NCI-H187 treated with DMSO at 0.1 percent for 48 hours (cell line): ENCODE measurements around the gene ANKRD13B.
"Not testable (repeated sequence)": the region's sequence is repeated elsewhere in the genome, so short reads cannot be mapped to it uniquely, and the experiment has no call there.

Source experiments
- DNase-seq: peaks from one replicate; lab custom pipeline; 2025; lab: John Stamatoyannopoulos, UW

The ANKRD13B gene

DNA sequence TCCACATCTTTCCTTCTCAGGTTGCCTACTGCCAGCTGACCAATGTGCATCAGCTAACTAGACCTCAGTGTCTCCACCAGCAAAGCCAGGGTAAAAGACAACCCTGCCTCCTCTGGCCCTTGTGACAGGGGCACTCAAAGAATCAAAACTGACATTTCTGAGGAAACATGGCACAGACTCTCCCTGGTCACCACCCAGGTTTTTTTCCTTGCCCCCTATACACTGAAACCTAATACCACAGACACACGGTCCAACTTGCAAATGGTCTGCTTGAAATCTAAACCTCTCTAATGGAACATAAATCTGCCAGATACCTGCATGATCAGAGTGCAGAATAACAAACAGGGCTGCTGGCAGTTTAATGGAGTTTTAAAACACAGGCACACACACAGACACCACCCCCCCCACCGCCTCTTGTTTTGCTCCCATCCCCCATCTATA is 49.3 kb downstream of the ANKRD13B start:
- no peak for DNase-seq

DNA sequence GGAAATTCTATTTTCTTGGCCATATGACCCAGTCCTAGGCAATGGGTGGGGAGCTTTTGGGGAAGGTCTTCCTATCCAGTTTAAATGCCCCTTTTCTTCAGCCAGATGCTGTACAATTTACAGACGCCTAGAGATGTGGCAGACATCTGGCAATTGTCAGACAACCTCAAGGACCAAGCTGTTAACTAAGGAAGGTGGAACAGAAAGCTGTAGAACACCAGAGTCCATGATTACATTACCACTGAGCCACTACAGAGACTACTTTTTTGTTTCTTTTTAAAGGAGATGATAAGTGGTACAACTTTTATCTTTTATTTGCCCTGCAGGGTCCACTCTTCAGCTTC is 50.9 kb downstream of the ANKRD13B start:
- DNase-seq: no peak

DNA sequence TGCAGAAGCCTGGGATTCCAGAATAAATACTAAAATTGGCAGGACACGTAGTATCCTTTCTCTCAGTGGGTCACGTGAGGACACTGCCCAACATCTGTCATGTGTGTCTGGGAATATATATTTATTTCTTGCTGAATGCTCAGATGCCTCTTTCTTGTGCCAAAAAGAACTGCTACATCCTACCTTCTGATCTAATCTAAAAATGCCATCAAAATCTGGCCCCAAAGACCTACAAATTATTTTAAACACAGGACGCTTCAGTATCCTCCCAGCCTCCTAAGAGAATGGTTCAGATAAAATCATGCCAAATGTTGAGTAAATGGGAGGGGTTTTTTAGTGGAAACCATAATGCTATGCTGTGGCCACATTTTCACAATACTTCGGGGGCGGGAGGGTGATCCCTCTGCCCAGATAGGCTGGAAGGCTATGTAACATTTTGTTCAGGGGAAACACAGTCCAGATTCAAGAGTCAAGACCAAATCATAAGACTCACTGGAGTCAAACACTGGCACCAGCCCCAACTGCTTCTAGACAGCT is 52.7 kb downstream of the ANKRD13B start:
- DNase-seq: no peak

DNA sequence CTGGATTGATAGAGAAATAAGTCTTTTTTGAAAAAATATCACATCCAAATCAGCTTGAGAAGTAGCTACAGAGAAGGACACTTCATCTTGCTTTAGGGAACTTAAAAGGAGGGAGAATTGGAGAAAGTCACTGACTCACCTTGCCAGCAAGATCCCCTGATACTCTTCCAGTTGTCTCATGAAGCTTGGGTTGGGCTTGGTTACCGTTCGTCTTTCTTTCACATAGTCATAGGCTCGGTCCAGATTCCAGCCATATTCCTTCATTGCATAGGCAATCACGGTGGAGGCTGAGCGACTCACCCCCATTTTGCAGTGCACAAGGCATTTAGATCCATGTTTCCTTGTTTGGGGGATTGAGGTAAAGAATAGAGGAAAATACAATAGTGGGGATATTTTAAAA is 55.1 kb downstream of the ANKRD13B start:
- no peak for DNase-seq

DNA sequence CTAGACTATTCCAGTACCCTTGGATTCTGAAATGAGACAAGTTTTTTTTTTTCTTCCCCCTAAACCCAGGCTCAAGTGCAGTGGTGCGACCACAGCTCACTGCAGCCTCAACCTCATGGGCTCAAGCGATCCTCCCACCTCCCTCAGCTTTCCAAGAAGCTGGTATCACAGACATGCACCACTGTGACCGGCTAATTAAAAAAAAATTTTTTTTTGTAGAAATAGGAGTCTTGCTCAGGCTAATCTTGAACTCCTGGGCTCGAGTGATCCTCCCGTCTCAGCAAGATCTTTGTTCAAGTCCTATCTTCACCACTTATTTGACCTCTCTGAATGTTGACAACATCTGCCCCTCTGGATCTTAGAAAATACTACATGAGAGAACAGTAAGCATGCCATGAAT is 56.4 kb downstream of the ANKRD13B start:
- DNase-seq: no peak

DNA sequence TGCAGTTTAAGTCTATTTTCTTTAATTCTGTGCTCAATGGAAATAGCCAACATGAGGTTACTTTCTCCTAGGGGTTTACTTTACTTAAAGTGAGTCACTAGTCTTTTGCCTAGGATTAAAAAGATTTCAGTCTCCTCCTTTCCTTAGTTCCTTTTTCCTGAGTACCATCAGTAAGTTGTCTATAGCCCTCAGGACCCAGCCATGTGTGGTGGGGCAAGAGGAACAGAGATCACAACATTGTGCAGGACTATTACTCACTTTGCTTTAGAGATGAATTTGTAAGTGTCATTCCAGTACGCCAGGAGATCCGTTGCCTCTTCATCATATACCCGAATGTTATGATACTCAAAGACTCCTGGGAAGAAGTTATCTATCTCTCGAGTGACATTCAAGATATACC is 57.5 kb downstream of the ANKRD13B start:
- DNase-seq: no peak

DNA sequence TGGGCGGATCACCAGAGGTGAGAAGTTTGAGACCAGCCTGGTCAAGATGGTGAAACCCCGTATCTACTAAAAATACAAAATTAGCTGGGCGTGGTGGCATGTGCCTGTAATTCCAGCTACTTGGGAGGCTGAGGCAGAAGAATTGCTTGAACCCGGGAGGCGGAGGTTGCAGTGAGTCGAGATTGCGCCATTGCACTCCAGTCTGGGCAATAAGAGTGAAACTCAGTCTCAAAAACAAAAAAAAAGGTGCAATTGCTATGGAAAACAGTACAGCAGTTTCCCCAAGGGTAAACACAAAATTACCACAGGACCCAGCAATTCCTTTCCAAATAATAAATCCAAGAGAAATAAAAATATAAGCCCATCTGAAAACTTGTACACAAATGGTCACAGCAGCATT is 59.0 kb downstream of the ANKRD13B start:
- not testable (repeated sequence) for DNase-seq

DNA sequence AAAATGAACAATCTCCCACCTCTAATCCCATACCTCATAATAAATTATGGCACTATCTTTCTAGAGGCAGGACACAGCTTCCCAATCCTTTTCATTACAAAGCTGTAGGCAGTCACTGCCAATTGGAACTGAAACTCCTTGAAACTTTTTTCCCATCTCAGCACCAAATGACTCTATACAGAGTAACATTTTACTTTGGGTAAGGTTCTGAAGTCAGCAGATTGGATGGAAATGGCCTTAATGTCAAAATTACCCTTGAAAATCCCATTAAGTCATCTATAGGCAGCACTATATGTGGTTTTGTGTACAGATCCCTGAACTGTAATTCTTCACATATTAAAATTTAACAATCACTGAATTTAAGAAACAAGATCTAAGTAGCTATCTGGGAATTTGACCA is 60.0 kb downstream of the ANKRD13B start:
- no peak for DNase-seq

DNA sequence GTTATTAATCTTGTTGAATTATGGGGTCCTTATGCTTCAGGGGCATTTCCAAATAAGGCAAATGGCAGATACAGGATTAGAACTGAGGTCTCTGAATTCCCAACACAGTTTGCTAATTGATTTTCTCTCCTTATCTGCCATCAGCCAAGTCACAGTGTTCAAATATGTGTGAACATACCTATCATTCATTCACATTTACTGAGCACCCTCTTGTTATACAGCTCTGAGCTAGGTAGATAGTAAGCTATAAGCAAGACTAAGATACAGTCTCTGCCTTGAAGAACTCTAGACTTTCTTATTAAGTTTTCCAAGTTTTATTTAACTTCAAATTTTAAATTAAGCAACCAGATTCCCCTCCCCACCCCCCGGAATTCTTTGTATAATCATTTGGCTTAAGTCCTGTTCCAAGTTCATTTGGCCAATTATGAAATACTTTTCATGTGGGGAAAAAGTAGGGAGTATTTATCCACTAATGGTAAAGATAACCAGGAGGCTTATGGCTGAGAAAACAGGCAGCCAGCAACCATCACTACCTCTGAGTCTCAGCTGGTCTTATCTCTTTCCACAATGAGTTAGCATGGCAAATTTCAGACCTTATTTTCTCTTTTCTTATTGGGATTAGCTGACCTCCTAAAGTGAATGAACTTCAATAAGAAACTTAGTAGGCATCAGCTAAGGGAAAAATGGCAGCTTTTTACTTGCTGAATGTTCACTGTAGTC is 61.2 kb downstream of the ANKRD13B start:
- DNase-seq: no peak

DNA sequence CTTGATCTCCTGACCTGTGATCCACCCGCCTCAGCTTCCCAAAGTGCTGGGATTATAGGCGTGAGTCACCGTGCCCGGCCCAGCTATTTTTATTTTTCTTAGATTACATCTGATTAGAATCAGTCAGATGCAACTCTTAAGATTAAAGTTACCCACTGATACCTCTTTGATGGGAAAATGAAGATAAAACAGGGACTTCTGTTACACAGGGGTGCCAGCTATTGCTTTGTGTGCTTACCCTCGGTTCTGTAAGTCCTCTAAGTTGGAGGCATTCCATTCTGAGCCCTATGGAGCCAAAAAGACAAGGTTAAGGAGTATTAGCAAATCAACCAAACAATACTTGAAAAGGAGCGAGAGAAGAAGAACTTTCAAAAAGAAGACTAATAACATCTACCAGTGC is 62.4 kb downstream of the ANKRD13B start:
- no peak for DNase-seq

DNA sequence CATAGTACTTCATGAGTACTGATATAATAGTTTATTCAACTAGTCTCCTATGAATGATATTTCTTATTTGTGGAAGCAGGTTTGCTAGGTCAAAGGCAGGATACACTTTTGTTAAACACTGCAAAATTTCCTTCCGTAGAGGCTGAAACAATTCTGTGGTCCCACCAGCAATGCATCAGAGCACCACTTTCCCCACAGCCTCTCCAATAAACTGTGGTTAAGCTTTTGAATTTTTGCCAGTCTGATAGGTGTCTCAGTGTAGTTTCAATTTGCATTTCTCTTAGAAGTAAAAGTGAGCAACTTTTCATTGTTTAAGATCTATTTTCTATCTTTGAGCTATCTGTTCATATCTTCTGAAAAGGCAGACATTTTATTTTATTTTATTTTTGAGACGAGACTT is 66.2 kb downstream of the ANKRD13B start:
- DNase-seq: no peak

DNA sequence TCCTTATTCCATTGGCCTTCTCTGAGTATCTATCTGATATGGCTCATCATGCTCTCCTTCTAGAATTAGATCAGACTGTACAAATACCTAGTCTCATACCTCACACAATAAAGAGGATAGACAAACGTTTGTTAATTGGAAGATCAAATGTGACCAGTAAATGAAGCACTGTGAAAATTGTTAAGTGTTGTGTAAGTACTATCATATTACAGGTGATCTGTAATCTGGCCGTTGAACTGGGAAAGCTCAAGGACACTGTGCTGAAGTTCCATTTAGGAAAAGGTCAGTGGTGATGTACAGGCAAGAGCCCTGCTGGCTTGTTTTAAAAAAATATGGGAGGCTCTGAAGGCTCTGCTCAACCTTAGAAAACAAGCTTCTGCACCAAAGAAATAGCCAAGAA is 68.3 kb downstream of the ANKRD13B start:
- DNase-seq: no peak

DNA sequence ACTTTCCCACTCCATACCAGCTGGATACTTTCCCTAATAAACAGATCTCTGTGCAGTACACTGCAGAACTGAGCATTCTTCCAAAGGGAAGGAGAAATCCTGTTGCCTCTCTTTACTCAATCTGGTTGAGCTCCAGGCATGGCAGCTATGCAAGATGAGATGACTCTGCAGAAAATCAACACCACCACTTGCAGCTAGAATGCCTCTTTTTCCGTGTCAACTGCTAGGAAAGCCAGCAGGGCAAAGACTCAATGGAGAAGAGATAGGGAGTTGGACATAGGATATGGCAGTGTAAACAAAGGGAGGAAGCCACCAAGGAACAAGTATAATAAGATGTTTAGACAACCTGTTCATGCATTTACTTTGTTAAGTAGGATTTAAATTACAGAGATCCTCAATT is 70.2 kb downstream of the ANKRD13B start:
- no peak for DNase-seq
